ENCODE results near the gene DPH6.
"Not testable (repeated sequence)": the region's sequence is repeated elsewhere in the genome, so short reads cannot be mapped to it uniquely, and the experiment has no call there.

DPH6 gene

GRCh38 chr15:35484231-35484945 is 61.6 kb downstream of the DPH6 start:
- peak; percentile 1 for DNase-seq

- peak; percentile 90 for DNase-seq
Observed at GRCh38 chr15:35481992-35482391, 64.0 kb downstream of the DPH6 start.

- no peak for DNase-seq
Observed at GRCh38 chr15:35481064-35481463, 64.9 kb downstream of the DPH6 start.

- DNase-seq, result no peak
Observed at GRCh38 chr15:35479423-35479822, 66.5 kb downstream of the DPH6 start.

GRCh38 chr15:35477312-35478262 is 68.4 kb downstream of the DPH6 start:
- DNase-seq, result no peak

GRCh38 chr15:35471024-35471423 is 74.9 kb downstream of the DPH6 start:
- DNase-seq, result no peak

- no peak for DNase-seq
Observed at GRCh38 chr15:35470441-35470840, 75.5 kb downstream of the DPH6 start.

GRCh38 chr15:35466476-35466875 is 79.5 kb downstream of the DPH6 start:
- no peak for DNase-seq

- no peak for DNase-seq
Observed at GRCh38 chr15:35465783-35466182, 80.2 kb downstream of the DPH6 start.

- no peak for DNase-seq
Observed at GRCh38 chr15:35460616-35461015, 85.3 kb downstream of the DPH6 start.

GRCh38 chr15:35458176-35458856 is 87.6 kb downstream of the DPH6 start:
- DNase-seq, result peak; percentile 23

- peak; percentile 12 for DNase-seq
Observed at GRCh38 chr15:35455201-35455600, 90.8 kb downstream of the DPH6 start.

- DNase-seq, result peak; percentile 48
Observed at GRCh38 chr15:35450492-35450891, 95.5 kb downstream of the DPH6 start.

GRCh38 chr15:35448294-35448693 is 97.7 kb downstream of the DPH6 start:
- DNase-seq, result no peak

GRCh38 chr15:35445891-35446290 is 100.1 kb downstream of the DPH6 start:
- peak; percentile 29 for DNase-seq

GRCh38 chr15:35444557-35445204 is 101.3 kb downstream of the DPH6 start:
- peak; percentile 59 for DNase-seq

- DNase-seq, result no peak
Observed at GRCh38 chr15:35443376-35443775, 102.6 kb downstream of the DPH6 start.

- no peak for DNase-seq
Observed at GRCh38 chr15:35442742-35443141, 103.2 kb downstream of the DPH6 start.

GRCh38 chr15:35441279-35441678 is 104.7 kb downstream of the DPH6 start:
- not testable (repeated sequence) for DNase-seq

- DNase-seq, result no peak
Observed at GRCh38 chr15:35440265-35440664, 105.7 kb downstream of the DPH6 start.

- DNase-seq, result peak; percentile 65
Observed at GRCh38 chr15:35439291-35439690, 106.7 kb downstream of the DPH6 start.

GRCh38 chr15:35437157-35437556 is 108.8 kb downstream of the DPH6 start:
- DNase-seq, result peak; percentile 33

GRCh38 chr15:35436422-35436821 is 109.5 kb downstream of the DPH6 start:
- no peak for DNase-seq
